HG02763 (cell line): ENCODE results near the gene SLC28A3.

Experiments
- ATAC-seq: cut with Tn5 transposase; IDR thresholded peaks from one replicate; pipeline ENCODE4 v1.9.1; 2021; ENCODE audit warnings: mild to moderate bottlenecking, moderate library complexity; ENCODE audit not compliant: unreplicated experiment

SLC28A3 gene

GRCh38 chr9:84339962-84340361, 596 bp downstream of the SLC28A3 start:
- ATAC-seq = no peak

- no peak for ATAC-seq
Observed at GRCh38 chr9:84339503-84339902, 1.1 kb downstream of the SLC28A3 start.

- ATAC-seq = no peak
Observed at GRCh38 chr9:84338792-84339191, 1.8 kb downstream of the SLC28A3 start.

GRCh38 chr9:84337252-84337651, 3.3 kb downstream of the SLC28A3 start:
- no peak for ATAC-seq

GRCh38 chr9:84331119-84331809, 9.3 kb downstream of the SLC28A3 start:
- ATAC-seq = no peak

- ATAC-seq = no peak
Observed at GRCh38 chr9:84330246-84330645, 10.3 kb downstream of the SLC28A3 start.

GRCh38 chr9:84327184-84327583, 13.4 kb downstream of the SLC28A3 start:
- ATAC-seq = no peak

GRCh38 chr9:84325347-84325973, 15.1 kb downstream of the SLC28A3 start:
- no peak for ATAC-seq

- no peak for ATAC-seq
Observed at GRCh38 chr9:84324811-84325210, 15.7 kb downstream of the SLC28A3 start.

GRCh38 chr9:84323858-84324257, 16.7 kb downstream of the SLC28A3 start:
- no peak for ATAC-seq

- no peak for ATAC-seq
Observed at GRCh38 chr9:84322828-84323227, 17.7 kb downstream of the SLC28A3 start.

- ATAC-seq = no peak
Observed at GRCh38 chr9:84320231-84320630, 20.3 kb downstream of the SLC28A3 start.

- no peak for ATAC-seq
Observed at GRCh38 chr9:84319632-84320031, 20.9 kb downstream of the SLC28A3 start.

GRCh38 chr9:84318981-84319380, 21.6 kb downstream of the SLC28A3 start:
- no peak for ATAC-seq

- no peak for ATAC-seq
Observed at GRCh38 chr9:84317563-84317962, 23.0 kb downstream of the SLC28A3 start.

- no peak for ATAC-seq
Observed at GRCh38 chr9:84315278-84315877, 25.2 kb downstream of the SLC28A3 start.

GRCh38 chr9:84314306-84314705, 26.3 kb downstream of the SLC28A3 start:
- no peak for ATAC-seq

- ATAC-seq = no peak
Observed at GRCh38 chr9:84310883-84311282, 29.7 kb downstream of the SLC28A3 start.

GRCh38 chr9:84305497-84306131, 34.9 kb downstream of the SLC28A3 start:
- no peak for ATAC-seq

GRCh38 chr9:84304166-84304565, 36.4 kb downstream of the SLC28A3 start:
- no peak for ATAC-seq

GRCh38 chr9:84303061-84303460, 37.5 kb downstream of the SLC28A3 start:
- no peak for ATAC-seq

GRCh38 chr9:84301851-84302250, 38.7 kb downstream of the SLC28A3 start:
- no peak for ATAC-seq
